NCI-H1092 treated with DMSO at 0.1 percent for 48 hours (cell line): Measurements from ENCODE around the gene PRSS1.
A peak's percentile ranks its signal among the peaks of the same experiment; 100 is the strongest.
"Not testable (repeated sequence)": the region's sequence is repeated elsewhere in the genome, so short reads cannot be mapped to it uniquely, and the experiment has no call there.

ENCODE experiments used
- DNase-seq: peaks from one replicate; lab custom pipeline; 2025; lab: John Stamatoyannopoulos, UW

Gene PRSS1

GRCh38 chr7:142773937-142774744 is 24.9 kb downstream of the PRSS1 start:
- DNase-seq = no peak

DNA sequence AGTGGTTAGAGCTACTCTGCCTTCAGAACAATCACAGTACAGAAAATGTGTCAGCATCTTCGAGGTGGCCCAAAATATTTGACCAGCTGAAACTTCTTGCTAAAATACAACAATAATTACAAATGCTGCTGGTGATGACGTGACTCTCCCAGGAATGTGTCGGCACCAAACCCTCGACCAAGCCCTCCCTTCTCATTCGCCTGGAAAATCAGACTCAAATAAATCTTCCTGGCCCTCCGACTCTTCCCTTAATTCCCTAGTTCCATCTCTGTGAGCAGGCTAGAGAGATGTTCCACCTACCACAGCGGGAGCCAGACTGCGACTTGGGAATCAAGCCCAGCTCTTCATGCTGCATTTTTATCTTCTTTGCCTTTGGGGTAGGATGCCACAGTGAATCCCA is 25.6 kb downstream of the PRSS1 start:
- DNase-seq = no peak

DNA sequence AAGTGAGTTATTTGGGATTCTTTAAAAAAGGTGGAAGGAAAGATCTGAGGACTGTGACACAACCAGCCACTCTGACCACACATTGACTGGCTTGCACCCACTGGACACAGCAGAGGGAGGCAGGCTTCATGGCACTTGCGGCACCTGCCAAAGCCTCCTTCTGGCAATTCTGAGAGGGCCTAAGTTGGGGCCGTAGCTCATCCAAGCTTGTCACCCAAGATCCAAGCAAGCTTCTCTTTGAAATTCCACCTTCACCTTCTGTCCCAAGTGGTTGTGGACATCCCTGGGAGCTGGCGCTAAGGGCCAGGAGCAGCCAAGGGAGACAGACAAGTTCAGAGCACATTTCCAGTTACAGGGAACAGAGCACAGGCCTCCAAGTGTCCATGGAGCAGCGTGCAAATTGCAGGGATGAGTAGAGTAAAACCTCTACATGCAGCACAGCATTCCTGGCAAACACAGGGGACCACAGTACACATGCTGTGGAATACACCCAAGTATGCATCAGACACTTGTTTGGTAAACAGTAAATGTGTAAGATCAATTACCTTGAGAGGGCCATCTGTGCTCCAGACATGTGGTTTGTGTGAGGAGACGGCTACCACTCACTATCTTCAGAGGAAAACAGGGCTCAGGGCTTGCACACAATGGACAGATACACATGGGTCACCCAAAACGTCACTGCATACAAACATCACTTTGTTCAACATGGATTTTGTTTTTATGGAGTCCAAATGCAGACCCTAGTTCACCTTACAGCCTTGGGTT is 26.3 kb downstream of the PRSS1 start:
- not testable (repeated sequence) for DNase-seq

DNA sequence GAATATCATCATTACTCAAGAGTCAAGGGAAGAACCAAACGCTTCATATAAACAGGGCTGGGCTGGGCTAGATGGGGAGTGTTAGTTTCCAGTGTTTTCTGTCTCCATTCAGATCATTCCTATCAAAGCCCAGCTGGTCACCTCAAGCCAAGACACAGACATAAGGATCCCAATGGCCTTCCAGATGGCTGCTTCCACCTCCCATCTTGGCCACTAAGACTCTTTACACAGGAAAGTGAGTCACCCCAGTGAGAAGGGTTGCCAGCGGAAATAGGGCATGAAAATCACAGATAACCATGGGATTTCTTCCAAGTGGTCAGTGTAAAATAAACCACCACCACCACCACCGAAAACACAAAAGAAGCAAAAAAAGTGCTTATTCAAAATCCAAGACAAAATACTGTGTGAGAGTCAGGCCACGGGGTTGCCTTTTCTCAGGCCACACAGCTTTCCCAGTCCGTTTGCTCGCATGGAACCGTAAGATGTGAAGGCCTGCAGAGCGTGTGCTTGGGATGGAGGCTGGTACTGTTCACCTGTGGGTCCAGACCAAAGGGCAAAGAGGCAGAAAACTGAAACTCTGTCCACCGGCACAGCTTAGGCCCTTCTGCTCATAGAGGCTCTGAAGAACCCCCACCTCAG is 27.1 kb downstream of the PRSS1 start:
- no peak for DNase-seq

DNA sequence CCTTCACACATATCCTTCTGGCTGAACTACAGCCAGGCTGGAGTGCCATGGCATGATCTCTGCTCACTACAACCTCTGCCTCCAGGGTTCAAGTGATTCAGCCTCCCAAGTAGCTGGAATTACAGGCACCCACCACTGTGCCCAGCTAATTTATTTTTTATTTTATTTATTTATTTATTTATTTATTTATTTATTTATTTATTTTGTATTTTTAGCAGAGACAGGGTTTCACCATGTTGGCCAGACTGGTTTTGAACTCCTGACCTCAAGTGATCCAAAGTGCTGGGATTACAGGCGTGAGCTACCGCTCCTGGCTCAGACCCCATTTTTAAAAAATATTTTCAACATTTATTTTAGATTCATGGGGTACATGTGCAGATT is 27.6 kb downstream of the PRSS1 start:
- DNase-seq = not testable (repeated sequence)

DNA sequence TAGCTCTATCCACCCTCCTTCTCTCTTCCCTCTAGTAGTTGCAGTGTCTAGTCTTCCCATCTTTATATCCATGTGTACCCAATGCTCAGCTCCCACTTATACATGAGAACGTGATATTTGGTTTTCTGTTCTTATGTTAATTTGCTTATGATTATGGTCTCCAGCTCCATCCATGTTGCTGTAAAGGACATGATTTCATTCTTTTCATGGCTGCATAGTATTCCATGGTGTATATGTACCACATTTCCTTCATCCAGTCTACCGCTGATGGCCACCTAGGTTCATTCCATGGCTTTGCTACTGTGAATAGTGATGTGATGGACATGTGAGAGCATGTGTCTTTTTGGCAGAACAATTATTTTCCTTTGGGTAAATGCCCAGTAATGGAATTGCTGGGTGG is 28.0 kb downstream of the PRSS1 start:
- DNase-seq = no peak

DNA sequence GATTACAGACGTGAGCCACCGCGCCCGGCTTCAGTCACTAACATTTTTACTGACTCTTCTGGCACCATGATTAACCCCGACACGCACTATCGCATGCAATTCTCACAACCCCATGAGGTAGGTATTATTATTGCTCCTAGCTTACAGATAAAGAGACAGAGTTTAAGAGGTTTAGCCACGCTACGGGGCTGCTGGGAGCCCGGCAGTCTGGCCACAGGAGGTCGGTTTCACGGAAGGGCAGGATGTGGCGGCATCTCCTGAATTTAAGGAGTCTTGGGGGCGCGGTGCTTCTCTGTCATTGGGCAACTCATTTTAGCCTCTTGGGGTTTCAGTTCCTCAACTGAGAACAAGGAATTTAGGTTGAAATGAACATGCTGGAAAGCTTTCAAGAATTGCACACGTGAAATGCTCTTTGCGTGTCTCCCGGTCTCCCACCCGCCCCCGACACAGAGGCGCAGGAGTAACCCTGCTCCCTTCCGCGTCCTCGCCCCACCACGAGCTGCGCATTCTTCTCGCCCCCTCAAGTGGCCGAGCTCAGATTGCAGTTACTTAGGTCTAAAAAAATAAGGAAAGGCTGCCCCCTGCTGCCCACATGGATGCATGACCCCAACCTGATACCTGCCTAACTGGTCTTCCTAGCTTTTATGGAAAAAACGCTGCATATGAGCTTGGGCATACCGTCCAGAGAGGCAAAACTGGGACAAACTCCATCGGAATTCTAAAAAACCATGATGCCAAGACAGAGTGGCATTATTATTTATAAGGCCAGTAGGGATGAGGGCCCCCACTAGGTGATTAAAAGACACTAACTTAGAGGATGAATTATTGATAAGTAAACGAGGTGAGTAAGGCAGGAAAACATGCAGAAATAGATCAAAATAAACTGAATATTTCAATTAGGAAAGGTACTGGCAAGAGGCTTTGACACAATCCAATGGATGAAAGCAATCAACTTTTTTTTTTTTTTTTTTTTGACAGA is 33.9 kb downstream of the PRSS1 start:
- DNase-seq = peak; percentile 92

DNA sequence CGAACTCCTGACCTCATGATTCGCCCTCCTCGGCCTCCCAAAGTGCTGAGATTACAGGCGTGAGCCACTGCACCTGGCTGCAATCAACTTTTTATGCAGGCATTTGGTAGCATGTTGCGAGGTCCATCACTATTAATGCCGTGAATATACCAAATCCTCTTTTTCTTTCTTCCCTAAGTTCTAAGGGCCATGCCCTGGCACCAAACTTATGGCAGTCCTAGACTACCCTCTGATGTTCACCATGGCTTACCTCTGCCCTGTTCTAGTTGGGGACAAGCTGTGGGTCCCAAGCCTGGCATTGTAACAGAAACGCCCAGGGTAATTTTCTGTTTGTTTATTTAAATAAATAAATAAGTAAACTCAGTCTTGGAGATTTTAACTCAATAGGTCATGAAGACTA is 34.8 kb downstream of the PRSS1 start:
- no peak for DNase-seq

DNA sequence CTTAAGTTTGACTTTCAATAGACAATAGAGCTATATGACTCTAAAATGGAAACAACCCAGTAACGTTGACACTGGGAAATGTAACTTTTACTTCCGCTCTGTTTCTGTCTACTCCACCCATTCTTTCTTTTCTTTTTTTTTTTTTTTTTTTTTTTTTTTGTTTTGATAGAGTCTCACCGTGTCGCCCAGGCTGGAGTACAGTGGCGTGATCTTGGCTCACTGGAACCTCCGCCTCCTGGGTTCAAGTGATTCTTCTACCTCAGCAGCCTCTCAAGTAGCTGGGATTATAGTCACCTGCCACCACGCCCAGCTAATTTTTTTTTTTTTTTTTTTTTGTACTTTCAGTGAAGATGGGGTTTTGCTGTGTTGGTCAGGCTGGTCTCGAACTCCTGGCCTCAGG is 35.4 kb downstream of the PRSS1 start:
- no peak for DNase-seq

- no peak for DNase-seq
Measured at GRCh38 chr7:142785841-142786250, 36.6 kb downstream of the PRSS1 start.

GRCh38 chr7:142787034-142787768 is 37.9 kb downstream of the PRSS1 start:
- DNase-seq = no peak

DNA sequence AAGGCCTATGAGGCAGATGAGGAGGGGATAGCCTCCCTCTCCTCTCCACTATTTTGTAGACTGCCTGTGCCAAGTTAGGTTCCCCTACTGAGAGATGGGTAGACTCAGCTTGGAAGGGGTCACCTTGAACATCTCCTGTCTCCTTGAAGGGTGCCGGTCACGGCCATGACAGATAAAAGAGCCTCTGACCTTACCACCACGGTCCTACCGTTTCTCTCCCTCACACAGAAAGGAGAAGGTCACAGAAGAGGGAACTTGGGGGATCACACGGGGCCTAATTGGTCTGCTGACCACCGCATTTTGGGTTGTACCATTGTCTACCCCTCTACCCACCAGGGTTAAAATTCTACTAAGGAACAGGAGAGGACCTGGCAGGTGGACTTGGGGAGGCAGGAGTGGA is 38.5 kb downstream of the PRSS1 start:
- DNase-seq = no peak

DNA sequence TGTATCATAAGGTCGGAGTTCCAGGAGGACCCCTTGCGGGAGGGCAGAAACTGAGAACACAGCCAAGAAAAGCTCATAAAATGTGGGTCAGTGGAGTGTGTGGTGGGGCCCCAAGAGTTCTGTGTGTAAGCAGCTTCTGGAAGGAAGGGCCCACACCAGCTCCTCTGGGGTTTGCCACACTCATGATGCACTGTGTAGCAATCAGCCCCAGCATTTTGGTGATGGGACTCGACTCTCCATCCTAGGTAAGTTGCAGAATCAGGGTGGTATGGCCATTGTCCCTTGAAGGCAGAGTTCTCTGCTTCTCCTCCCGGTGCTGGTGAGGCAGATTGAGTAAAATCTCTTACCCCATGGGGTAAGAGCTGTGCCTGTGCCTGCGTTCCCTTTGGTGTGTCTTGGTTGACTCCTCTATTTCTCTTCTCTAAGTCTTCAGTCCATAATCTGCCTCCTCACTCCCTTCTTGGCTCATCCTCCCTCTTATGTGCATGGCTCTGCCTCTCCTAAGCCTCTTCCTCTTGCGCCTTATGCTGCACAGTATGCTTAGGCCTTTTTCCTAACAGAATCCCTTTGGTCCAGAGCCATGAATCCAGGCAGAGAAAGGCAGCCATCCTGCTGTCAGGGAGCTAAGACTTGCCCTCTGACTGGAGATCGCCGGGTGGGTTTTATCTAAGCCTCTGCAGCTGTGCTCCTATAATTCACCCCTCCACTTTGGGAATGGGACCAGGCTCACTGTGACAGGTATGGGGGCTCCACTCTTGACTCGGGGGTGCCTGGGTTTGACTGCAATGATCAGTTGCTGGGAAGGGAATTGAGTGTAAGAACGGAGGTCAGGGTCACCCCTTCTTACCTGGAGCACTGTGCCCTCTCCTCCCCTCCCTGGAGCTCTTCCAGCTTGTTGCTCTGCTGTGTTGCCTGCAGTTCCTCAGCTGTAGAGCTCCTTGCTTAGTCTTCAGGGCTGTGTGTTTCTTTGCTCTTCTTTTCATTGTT is 39.3 kb downstream of the PRSS1 start:
- no peak for DNase-seq

DNA sequence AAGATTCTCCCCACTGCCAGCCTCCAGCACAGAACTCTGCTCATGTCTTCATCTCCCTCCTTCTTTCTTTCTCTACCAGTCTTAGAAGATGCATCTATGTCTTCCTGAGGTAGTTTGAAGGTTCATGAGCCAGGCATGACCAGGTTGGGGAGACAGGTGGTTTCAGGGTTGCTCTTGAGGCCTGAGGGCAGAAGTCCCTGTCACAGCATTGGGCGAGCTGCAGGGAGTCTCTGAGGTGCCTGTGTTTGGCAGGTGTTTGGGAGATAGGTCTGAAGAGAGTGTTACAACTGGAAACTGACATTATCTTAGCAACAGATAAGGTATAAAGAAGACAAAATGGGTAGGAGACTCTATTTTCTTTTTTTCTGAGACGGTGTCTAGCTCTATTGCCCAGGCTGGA is 40.2 kb downstream of the PRSS1 start:
- DNase-seq = no peak

DNA sequence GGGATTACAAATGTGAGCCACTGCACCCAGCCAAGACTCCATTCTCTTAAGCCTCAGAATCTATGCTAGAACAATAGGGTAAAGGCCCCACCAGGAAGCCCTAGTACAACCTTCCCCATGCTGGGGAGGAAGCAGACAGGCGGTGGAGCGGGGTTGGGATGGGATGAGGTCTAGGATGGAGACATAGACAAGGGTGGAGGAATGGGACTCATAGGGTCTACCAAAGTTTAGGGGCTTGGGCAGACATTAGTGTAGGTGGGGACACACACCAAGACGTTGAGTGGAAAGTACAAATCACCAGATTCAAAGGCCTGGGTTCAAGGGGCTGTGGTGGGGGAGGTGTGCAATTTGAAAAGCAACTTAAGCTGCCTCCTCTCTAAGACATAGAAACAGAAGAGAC is 40.8 kb downstream of the PRSS1 start:
- DNase-seq = no peak

DNA sequence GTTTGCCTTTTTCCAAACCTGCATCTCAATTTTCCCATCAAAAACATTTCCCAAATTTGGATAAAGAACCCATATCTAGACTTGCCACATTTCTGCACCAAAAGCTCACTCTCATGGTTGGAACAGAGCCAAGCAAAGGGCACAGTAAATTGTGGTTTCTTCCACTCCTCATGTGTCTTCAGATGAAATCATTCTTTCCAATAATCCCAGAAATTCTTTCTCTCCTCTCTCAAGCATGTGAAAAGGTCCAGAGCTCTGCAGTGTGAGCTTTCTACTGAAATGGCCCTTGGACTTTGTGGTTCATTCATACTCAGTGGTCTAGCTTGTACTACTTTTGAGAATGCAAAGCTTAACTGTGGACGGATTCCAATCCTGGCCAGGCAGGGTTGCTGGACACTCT is 41.3 kb downstream of the PRSS1 start:
- no peak for DNase-seq

- no peak for DNase-seq
Measured at GRCh38 chr7:142791502-142791901, 42.2 kb downstream of the PRSS1 start.

- DNase-seq = no peak
Measured at GRCh38 chr7:142792129-142792528, 42.9 kb downstream of the PRSS1 start.

GRCh38 chr7:142792593-142792992 is 43.3 kb downstream of the PRSS1 start:
- DNase-seq = no peak

DNA sequence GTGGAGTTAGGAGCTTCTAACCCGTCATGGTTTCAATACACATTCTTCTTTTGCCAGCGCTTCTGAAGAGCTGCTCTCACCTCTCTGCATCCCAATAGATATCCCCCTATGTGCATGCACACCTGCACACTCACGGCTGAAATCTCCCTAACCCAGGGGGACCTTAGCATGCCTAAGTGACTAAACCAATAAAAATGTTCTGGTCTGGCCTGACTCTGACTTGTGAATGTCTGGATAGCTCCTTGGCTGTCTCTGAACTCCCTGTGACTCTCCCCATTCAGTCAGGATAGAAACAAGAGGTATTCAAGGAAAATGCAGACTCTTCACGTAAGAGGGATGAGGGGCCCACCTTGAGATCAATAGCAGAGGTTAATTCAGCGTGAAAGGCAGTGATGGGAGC is 43.9 kb downstream of the PRSS1 start:
- no peak for DNase-seq
